Stimulated activated CD4-positive, alpha-beta T cell treated with anti-CD3 and anti-CD28 coated beads, TNF-alpha, amount 100 ng/mL, for 48 hours (primary cell): ENCODE results near the gene AGO4.
"Not testable (repeated sequence)": the region's sequence is repeated elsewhere in the genome, so short reads cannot be mapped to it uniquely, and the experiment has no call there.

ENCODE experiments used
- DNase-seq, 3 donors: peaks; one replicate each; pipeline ENCODE4 v3.0.0-alpha.2; 2020; ENCODE audit warnings: low read depth in 3 of 3

AGO4 gene

DNA sequence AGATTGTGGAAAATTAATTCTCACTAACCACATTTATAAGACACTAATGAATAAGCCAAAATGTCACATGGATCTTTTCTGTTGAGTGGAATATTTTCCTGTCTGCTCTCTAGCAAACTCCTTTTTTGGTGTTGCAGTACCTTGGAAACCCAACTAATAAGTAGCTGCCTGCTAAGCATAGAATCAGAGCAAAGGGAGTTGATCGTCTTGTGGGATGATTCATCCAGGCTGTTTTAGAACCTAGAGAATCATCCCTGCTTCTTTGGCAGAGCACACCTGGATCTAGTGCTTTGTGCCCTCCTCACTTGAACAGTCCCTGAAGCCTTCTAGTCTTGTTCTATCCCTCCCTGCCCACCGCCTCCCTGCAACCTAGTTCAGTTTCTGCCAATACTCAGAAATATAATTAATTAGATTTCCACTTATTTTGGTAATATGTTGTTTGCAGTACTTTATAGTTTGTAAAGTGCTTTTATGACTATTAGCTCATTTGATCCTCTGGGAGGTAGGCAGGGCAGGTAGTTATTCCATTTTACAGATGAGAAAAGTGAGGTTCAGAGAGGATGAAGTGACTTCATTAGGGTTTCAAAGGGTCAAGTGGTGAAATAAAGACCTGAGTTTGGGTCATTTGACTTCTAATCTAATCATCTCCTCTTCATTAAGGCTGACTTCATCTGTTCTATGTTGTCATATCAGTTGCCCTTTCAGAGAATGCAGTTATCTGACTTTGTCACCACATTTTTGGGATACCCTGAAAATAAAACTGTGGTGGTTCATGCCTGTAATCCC is 2.5 kb downstream of the AGO4 start:
- no peak for DNase-seq

DNA sequence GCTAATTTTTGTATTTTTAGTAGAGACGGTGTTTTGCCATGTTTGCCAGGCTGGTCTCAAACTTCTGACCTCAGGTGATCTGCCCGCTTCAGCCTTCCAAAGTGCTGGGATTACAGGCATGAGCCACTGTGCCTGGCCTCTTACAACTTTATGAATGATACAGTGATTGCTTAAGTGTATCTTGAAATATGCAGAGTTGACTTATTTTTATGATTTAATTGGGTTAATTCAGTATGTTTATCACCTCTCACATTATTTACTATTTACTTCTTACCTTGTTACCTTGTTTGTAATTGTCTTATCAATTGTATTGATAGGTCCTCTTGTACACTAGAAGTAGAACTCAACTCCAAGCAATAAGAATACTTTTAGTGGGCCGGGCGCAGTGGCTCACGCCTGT is 4.9 kb downstream of the AGO4 start:
- not testable (repeated sequence) for DNase-seq

- DNase-seq, result no peak
Observed at GRCh38 chr1:35825255-35825654, 17.4 kb downstream of the AGO4 start.

DNA sequence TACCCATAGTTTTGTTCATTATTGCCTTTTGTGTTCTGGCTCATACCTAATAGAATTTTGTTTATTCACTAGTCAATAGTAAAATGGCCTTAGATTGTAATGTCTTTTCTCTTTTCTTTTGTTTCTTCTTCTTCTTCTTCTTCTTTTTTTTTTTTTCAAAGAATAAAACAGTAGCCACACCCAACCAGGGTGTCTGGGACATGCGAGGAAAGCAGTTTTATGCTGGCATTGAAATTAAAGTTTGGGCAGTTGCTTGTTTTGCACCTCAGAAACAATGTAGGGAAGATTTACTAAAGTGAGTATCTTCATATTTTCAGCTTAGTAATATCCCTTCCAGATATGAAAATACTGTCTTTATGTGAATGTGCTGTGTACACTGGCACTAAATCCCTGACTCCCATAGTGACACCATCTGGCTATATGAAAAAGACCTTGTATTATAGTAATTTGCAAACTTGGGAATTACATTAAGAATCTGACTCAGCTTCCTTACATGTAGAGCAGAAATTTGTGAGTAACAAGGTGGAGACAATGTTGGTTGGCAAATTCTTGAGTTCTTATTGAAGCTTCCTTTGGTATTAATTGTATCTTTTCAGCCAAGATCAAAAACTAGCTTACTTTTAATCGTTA is 24.6 kb downstream of the AGO4 start:
- no peak for DNase-seq

DNA sequence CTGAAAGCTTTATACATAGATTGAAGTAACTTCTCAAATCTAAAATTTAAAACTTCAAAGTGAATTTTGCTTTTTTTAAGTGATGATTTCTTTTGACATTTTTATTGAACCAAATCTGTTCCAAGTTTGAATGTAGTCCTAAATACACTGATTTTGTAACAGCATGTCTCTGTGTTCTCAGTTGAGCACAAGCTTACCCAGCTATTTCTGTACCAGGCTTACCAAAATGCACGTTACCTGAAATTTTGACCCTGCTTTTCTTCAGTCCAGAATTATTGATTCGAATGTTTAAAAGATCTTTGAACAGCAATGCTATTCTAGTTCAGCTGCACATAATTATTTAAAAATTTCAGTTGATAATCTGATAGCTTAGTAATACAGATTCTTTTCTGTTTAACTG is 25.6 kb downstream of the AGO4 start:
- no peak for DNase-seq

DNA sequence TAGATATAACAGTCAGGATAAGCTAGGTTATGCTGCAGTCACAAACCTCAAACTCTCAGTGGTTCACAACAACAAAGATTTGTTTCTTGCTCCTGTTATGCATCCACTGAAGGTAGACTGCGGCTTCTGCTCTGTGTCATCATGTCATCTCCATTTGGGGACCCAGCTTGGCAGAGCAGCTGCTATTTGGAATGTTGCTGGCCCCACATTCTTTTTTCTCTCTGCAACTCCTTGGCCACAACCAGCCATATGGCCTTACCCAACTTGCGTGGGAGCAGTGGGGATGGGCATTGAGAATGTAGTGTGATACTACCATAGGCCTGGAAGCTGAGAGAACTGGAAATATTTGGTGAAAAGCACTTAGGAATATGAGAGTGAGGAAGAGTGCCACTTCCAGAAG is 26.4 kb downstream of the AGO4 start:
- no peak for DNase-seq

DNA sequence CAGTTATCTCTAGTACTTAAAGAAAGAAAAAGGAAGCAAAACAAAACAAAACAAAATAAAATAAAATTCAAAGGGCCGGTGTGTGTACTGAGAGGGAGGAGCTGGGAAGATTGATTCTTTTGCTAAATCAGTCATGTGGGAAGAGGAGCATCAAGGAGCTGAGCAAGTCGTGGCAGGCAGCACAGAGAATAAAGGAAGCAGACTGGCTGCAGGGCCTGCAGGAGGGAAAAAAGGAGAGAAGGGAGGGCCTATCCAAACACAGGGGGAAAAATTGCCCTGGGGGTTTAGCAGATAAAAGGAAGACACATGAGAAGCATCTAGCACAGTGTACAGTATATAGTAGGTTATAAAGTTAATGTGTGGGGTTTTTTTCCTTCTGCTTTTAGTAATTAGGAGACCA is 27.6 kb downstream of the AGO4 start:
- DNase-seq, result no peak

DNA sequence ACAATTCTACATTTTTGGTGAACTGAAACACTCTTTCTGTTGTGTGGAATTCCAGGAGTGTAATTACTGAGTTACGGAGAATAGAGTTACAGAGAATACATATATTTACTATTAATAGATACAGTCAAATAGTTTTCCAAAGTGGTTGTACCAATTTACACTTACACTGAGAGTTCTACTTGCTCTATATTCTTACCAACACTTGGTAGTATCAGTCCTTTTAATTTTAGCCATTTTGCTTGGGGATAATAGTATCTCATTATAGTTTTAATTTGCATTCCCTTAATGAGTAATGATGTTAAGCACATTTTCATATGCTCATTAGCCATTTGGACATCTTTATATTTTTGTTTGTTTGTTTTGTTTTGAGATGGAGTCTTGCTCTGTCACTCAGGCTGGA is 28.9 kb downstream of the AGO4 start:
- DNase-seq, result no peak

GRCh38 chr1:35838693-35839245 is 31.0 kb downstream of the AGO4 start:
- no peak for DNase-seq

DNA sequence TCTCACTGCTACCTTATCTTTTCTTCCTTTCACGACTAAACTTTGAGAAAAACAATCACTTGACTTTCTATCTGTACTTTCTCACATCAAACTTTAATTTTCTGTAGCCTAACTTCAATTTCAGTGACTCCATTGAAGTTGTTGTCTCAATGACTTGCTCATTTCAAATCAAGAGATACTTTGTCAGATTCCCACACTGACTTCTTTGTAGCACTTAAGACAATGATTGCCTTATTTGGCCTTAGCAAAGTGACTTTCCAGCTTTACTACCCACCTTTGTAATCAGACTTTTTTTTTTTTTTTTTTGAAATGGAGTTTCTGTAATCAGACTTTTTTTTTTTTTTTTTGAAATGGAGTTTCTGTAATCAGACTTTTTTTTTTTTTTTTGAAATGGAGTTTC is 37.0 kb downstream of the AGO4 start:
- DNase-seq, result no peak

- no peak for DNase-seq
Observed at GRCh38 chr1:35845766-35846165, 38.0 kb downstream of the AGO4 start.

DNA sequence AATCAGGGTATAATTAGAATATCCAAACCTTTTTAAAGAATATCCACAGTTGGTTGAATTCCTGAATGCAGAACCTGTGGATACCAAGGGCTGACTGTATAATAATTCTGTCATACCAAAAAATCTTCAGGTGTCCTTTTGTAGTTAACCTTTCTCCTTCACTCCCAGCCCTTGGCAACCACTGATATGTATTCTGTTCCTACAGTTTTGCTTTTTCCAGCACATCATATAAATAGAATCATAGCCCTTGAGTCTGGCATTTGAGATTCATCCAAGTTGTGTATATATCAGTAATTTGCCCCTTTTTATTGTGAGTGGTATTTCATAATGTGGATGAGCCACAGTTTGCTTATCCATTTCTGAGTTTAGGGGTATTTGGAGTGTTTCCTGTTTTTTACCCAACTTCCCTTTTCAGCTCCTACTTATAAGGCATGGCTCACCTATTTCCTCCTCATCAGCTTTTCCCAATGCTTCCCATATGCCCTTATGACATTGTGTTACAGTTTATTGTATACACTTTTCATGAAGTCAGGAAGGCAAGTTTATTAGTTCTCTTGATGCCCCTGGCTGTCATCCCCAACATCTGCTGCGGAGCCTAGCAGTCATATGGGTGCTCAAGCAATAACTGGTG is 40.2 kb downstream of the AGO4 start:
- DNase-seq, result no peak

DNA sequence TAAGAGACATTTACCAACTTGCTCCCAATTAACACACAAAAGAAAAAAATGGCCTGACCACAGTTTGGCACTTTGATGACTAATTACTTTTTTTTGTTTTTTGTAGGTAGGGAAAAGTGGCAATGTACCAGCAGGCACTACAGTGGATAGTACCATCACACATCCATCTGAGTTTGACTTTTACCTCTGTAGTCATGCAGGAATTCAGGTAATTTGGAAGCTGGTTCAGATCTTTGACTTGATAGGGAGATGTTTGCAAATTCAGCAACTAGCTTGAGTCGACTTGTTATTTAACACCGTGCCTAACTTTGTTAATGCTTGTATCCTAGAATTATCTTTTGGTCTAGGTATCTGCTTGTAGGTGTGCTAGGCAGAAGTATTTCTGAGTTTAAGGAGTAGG is 42.2 kb downstream of the AGO4 start:
- DNase-seq, result no peak

- DNase-seq, result no peak
Observed at GRCh38 chr1:35850716-35851115, 42.9 kb downstream of the AGO4 start.

GRCh38 chr1:35851132-35851869 is 43.5 kb downstream of the AGO4 start:
- DNase-seq, result no peak

DNA sequence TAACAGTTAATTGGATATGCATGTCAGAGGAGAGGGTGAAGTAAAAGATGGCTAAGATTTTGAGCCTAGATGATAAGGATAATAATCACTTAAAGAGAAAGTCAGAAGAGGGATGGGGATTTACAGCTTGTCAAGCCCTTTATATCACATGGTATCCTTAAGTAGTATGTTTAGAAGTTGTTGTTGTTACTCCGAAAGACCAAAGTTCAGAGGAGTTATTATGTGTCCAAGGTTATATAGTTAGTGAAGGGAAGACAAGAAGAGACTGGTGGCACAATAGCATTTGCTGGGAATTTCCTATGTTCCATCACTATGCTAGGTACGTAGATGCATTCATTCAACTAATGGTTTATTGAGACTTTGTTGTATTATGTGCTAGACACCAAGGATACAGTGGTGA is 44.4 kb downstream of the AGO4 start:
- no peak for DNase-seq

DNA sequence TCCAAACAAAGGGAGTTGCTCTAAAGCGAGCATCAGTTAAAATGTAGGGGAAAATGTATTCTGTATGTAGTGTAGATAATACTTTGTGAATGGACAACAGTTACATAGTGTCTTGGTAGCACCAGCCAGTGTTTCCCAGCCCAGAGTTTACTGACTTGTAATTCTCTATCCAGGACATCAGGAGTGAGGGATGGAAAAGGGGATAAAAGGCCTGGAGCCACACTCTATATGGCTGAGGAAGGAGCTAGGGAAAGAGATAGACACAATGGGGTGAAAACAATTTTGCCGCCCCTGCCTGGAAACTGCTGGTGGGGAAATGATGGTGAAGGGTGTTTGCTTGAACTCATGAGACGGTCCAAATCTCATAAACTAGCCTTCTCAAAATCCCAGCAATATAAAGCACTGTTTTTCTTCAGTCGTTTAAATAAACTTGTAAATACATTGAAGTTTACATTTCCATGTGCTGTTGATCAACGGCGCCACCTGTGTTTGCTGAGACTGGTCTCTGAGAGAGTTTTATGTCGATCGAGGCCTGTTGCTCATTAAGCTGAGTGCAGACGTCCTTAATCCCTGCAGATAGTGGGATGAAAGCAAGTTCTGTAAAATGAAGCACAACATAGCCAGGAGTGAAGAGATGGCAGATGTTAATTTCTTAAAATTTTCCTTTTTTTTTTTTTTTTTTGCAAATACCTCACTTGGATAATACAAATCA is 47.3 kb downstream of the AGO4 start:
- DNase-seq, result no peak

DNA sequence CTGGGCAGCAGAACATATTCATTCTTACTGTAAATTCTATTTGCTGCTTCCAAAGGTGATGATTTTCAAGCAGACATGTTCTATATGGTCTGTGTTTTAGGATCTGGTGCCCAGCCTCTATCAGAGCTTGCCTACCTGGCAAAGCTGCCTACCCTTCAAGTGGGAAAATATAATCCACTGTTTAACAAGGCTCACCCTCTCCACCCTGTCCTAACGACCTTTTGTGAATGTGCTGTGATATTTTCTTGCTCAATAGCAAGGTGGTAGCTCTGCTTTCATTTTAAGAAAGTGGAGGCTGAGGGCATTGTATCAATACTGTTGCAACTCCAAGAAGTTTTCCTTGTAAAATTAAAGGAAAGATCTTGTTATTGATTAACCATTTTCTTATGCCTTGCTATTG is 49.1 kb downstream of the AGO4 start:
- no peak for DNase-seq

- DNase-seq, result no peak
Observed at GRCh38 chr1:35857830-35858229, 50.0 kb downstream of the AGO4 start.

GRCh38 chr1:35860696-35861095 is 52.9 kb downstream of the AGO4 start:
- DNase-seq, result no peak

DNA sequence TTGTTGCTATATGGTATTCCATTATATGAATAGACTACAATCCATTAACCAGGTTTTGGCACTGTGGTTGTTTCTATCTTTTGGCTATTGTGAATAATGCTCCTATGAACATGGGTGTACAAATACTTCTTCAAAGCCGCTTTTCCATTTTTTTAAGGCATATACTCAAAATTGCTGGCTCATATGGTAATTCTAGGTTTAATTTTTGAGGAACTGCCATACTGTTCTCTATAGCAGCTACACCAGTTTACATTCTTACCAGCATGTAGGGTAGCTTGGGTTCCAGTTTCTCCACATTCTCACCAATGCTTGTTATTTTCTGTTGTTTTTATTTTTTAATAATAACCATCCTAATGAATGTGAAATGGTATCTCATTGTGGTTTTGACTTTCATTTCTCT is 55.3 kb downstream of the AGO4 start:
- DNase-seq, result no peak
